Activated CD4-positive, alpha-beta T cell treated with anti-CD3 and anti-CD28 coated beads for 24 hours (primary cell): ENCODE results near the gene GAB3.
"Not testable (repeated sequence)": the region's sequence is repeated elsewhere in the genome, so short reads cannot be mapped to it uniquely, and the experiment has no call there.

ENCODE experiments used
- DNase-seq, 2 donors: peaks; one replicate each; pipeline ENCODE4 v3.0.0-alpha.2; 2020; ENCODE audit warnings: low read depth in 2 of 2

The GAB3 gene

DNA sequence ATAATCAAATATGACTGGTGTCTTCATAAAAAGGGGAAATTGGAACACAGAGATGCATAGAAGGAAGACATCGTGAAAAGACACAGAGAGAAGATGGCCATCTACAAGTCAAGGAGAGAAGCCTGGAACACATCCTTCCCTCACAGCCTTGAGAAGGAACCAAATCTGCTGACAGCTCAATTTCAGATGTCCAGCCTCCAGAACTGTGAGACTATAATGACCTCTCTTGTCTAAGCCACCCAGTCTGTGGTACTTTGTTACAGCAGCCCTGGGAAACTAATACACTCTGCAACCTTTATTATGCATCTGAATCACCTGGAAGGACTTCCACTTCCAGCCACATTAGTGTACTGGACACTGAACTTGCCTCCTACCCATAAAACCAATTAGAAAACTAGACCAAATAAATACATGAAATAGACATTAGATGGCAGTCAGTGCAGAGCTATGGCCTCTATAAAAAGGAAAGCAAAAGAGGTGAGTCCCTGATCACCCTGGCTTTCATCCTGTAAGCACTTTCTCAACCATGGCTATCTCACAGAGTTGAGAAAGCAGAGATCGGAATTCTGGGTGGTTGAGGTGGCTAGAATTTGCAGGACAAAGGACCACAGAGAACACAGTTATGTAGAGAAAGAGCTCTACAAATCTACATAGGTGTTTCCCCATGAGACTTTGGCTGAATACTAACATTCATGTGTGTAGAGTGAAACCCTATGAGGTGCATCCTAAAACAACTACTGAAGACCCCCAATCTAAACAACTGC lies 25.7 kb downstream of the GAB3 start:
- DNase-seq: no peak

DNA sequence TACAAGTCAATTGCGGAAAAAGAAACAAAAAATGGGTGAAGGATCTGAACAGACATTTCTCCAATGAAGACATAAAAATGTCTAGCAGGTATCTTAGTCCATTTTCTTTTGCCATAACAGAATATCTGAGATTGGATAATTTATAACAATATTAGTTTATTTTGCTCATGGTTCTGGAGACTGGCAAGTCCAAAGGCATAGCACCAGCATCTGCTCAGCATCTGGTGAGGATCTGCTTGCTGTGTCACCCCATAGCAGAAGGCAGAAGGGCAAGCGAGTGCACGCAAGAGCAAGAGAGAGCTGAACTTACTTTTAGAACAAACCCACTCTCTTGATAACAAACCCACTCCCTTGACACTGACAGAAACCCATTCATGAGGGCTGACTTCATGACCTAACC lies 29.7 kb downstream of the GAB3 start:
- DNase-seq: no peak

DNA sequence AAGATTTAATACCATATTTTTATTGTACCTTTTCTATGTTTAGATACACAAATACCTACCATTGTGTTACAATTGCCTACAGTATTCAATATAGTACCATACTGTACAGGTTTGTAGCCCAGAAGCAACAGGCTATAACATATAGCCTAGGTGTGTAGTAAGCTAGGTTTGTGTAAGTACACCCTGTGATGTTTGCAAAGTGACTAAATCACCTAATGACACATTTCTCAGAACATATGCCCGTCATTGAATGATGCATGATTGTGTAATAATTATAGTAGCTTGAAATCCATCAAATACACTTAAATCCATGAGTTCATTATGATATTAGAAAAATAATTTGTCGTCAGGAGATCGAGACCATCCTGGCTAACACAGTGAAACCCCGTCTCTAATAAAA lies 30.8 kb downstream of the GAB3 start:
- DNase-seq: no peak

DNA sequence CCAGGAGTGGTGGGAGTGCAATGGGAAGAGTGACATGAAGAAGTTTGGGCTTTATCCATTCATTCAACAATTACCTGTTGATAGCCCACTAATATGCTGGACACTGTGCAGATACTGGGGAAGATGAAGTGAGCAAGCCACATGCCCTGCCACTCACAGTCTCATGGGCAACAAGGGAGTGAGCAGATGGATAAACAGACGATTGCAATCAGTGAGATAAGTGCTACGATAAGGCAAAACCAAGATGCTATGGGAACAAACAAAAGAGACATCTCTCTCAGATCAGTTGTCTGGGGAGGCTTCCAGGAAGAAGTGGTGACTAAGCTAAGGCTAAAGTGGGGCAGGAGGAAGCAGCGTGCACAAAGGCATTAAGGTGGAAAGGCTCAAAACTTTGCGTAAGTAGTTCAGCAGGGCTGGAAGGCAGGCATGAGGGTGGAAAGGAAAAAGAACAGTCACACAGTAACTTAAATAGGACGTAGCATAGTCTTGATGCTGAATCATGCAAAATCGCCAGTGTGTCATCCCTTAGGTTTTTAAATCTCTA lies 31.7 kb downstream of the GAB3 start:
- peak in 1 of 2 donors; percentile 7 for DNase-seq

DNA sequence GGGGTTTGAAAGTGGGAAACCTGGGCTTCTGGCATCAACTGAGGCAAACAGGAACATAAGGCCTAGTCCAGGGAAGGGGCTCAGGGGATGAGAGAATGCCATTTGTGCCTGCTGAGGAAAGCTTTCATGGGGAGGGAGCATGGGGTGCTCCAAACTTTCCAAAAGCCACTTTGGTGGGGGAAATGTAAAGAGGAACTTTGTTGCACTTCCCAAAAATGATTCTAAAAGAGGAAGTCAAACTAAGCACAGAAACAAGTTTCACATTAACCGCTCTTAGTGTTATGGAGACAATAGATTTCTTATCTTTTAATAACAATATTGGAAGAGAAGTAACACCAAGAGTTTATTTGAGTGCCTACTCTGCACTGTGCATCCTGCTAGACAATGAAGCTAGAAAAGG lies 32.3 kb downstream of the GAB3 start:
- DNase-seq: no peak

DNA sequence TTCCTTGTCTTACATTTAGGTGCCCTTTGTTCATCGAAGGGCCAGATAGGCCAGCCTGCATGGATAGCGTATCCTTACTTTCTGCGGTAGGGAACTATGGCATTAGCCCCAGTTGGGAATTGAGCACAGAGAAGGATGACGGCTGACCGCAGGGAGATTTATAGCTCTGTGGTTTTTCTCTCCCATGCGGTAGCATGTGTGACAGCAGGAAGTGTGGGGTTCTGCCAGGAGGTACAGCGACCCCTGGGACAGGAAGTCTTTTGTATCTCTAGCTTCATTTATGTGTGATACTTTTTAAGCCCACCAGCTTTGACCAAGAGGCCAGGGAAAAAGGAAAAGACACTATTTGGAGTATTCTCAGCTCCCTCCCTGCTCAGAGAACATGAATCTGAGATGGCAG lies 33.1 kb downstream of the GAB3 start:
- no peak for DNase-seq

DNA sequence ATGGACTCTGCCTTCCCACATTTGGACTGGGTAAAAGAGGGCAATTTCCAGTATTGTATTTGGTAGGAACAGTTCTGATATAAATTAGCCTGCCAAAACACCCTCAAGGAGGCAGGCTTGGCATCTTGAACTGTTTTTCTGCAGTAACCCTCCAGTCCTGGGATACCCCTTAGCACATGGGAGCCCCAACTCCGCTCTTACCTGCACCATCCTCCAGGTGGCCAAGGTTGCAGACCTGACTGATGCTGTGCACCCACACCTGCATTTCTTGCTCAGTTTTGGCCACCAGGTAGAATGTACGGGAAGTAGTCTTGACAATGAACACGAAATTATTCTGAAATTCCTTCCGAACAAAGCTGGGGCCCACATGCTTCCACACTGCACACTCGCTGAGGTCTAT lies 35.1 kb downstream of the GAB3 start:
- no peak for DNase-seq

DNA sequence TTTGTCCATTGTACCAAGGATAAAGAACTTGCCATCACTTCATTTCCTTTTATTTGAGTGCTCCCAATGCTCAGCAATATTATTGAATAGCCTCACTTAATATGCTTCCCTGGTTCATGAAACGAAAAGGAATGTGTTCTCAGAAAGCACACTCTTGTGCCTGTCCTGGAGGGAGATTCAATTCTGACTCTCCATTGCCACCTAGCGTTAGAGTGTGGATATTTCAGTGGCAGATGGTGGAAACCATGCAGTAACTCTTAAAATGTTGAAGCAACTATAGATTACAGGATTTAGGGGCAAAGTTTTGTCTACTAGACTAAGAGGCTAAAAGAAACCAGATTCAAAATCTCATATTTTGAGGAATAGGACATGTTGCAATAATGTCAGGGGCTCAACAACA lies 36.0 kb downstream of the GAB3 start:
- peak in 1 of 2 donors; percentile 19 for DNase-seq

DNA sequence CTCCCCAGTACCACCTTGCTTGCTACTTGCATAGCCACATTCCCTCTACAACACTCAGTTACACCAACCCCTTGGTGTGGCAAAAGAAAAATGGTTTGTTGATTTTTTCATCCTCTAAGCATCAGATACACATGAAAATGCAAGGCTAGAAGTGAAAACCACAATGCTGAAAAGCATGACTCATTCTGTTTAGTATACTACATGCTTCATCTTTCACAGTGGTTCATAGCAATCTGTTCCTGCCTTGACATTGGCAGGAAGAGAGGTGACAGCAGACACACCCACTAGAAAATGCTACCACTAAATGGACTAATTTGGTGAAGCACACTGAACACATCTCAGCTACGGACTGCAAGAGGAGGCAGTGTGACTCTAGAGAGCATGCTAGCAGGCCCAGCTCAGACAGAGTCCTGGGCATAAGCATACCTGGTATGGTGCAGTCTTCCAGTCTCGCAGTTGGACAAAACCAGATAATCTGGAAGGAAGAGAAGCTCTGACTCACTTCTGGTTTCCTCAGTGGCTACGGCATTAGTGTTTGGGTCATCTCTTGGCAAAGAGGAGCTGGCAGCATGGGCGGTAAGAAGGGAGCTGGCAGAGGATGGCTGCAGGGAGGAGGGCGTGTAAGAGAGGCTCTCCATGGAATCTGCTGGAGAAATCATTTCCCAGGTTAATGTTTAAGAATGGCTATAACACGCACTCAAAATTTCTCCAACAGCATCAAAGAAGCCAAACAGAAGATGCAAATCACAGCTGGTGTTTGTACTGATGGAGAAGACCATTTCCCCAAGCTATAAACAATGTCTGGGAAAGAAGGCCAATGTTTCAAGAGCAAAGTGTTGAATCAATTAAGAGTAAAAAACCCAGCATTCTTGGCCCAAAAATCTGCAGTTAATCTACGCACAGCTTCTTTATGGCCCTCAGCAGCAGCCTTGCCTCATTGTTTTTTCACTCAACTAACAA lies 37.8 kb downstream of the GAB3 start:
- no peak for DNase-seq

DNA sequence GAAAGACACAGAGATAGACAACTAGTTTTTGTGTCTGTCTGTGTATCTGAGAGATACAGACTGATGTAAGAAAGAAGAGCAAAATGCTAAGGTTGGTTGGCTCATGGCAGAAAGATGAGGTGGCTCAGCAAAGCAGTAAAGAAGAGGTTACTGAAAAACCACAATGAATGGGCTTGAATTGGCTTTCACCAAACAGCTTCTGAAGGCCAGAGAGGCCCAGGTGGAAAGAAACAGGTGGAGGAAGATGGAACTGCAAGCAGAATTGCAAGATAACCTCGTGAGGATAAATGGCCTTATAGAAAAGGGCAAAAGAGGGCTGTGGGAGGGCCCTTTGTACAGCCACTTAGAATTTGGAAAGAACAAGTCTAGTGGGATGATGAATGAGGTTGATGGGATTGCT lies 39.6 kb downstream of the GAB3 start:
- DNase-seq: no peak

DNA sequence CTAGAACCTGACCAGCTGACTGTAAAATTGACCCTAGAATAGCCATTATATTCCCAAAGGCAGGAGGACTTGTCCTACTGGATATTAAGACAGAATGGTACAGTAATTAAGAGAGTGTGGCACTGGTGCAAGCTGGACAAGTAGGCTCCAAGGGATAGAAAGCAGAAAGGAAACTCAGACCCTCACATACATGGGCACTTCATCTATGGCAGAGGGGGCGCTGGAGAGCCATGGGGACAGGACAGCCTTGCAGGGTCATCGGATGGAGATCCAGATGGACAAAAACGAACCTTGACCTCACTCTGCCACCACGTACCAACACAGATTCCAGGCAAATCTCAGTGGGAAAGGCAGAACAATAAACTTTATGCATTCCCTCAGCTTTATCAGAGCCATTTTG lies 40.6 kb downstream of the GAB3 start:
- DNase-seq: no peak

DNA sequence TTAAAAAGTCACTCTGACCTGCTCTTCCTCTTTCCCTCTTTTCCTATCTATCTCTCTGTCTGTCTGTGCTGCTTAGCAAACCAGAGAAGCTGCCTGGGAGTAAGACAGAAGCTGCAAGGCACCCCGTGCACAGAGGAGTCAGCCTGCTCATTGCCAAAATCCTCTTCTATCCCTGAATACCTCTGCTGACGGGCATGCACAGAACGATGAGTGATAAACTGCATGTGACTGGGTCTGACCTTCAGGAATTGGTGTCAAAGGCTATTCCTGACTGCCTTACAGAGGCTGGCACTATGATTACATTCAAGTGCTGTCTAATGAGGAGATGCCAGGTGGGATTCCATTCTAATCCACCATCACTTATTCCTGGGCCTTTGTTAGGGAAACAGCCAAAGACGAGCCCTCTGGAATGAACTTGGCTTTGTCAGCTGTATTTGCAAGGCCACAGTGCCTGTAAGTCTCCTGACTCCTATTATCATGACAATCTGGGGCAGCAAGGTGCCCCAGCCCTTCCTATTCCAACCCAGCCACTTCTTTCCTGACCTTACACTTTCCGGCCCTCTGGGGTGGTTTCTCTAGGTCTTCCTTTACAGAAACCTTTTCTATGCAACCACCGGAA lies 52.1 kb downstream of the GAB3 start:
- no peak for DNase-seq

DNA sequence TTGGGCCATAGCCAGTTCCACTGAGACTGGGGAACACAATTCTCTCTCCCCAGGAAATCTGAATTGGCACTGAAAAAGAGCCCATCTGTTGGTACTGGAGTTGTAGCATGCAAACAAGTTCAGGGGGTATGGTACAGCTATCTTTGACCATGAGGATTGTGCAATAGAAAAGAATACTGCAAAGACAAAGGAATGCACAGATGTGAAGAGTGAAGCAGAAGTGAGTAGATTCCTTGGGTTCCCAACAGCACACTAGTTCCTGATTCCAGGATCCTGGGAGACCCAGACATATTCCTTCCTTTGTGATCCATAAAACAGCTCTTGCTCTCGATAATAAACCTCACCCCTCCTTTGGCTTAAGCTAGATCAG lies 54.2 kb downstream of the GAB3 start:
- DNase-seq: no peak

DNA sequence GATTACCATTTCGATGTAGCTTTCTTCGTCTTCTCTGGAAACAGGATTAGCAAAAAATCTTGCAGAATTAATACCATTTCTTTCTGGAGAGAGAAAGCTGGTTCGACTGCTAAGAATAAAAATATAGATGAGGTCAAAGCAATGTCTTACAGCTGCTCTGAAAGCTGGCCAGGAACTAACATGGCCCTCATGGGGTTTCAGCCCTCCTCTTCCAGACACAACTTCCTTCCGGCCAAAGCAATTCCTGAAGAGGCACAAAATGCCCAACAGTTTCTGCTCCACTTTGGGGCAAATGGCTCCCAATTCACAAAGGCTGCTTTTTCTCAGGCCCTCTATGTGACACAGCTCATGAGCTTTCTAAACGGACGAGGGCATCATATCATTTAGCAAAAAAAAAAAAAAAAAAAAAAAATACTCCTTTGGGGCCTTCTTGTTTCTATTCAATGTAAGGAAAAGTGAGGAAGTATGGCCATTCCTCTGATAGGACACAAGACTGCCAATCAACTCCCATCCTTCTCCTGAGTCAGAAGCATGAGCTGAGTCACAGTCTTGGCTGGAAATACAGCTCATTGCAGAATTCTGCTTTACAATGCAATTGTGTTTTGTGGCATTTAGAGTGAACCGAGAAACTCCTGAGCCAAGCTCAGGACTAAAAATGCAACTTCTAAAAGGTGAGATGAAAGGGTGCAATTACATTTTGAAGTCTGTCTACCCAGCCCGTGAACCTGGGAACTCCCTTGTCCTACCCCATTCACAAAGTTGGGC lies 54.8 kb downstream of the GAB3 start:
- no peak for DNase-seq

DNA sequence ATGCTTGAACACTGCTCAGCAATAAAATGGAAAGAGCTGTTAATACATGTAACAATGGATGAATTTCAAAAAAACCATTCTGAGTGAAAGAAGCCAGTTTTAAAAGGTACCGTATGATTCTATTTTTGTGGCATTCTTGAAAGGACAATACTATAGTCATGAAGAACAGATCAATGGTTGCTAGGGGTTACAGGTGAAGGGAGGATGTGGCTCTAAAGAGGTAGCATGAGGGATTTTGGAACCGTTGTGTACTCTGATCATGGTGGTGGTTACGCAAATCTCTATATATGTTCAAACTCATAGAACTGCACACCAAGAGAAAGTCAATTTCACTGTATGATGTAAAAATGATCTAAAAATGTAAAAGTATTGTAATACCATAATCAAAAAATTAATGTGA lies 57.5 kb downstream of the GAB3 start:
- no peak for DNase-seq

DNA sequence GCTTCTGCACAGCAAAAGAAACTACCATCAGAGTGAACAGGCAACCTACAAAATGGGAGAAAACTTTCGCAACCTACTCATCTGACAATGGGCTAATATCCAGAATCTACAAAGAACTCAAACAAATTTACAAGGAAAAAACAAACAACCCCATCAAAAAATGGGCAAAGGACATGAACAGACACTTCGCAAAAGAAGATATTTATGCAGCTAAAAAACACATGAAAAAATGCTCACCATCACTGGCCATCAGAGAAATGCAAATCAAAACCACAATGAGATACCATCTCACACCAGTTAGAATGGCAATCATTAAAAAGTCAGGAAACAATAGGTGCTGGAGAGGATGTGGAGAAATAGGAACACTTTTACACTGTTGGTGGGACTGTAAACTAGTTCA lies 60.4 kb downstream of the GAB3 start:
- DNase-seq: not testable (repeated sequence)

DNA sequence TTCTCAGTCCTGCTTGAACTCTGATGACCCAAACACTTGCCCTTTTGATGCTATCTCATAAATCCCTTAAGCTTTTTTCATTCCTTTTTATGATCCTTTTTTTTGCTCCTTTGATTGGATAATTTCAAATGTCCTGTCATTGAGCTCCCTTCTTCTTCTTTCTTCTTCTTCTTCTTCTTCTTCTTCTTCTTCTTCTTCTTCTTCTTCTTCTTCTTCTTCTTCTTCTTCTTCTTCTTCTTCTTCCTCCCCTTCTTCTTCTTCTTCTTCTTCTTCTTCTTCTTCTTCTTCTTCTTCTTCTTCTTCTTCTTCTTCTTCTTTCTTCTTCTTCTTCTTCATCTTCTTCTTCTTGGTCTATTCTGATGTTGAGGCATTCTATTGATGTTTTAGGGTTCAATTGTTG lies 78.8 kb downstream of the GAB3 start:
- DNase-seq: not testable (repeated sequence)

DNA sequence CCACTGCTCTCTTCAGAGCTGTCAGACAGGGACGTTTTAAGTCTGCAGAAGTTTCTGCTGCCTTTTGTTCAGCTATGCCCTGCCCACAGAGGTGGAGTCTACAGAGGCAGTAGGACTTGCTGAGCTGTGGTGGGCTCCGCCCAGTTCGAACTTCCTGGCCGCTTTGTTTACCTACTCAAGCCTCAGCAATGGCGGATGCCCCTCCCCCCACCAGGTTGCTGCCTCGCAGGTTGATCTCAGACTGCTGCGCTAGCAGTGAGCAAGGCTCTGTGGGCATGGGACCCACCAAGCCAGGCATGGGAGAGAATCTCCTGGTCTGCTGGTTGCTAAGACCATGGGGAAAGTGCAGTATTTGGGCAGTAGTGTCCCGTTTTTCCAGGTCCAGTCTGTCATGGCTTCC lies 80.0 kb downstream of the GAB3 start:
- DNase-seq: not testable (repeated sequence)

DNA sequence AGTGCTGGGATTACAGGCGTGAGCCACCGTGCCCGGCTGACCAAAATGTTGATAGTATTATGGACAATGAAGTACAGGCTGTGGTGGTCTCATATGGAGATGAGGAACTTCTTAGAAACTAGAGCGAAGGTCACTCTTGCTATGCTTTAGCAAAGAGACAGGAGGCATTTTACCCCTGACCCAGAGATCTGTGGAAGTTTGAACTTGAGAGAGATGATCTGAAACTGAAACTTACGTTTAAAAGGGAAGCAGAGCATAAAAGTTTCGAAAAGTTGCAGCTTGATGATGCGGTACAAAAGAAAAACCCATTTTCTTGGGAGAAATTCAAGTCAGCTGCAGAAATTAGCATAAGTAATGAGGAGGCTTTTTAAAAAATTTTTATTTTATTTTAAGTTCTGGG lies 89.0 kb downstream of the GAB3 start:
- no peak for DNase-seq

DNA sequence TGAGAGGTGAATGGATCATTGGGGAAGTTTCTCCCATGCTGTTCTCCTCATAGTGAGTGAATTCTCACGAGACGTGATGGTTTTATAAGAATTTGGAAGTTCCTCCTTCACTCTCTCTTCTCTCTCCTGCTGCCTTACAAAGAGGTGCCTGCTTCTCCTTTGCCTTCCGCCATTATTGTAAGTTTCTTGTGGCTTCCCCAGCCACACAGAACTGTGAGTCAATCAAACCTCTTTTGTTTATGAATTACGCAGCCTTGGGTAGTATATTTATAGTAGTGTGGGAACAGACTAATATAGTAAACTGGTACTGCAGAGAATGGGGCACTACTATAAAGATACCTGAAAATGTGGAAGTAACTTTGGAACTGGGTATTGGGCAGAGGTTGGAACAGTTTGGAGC lies 89.7 kb downstream of the GAB3 start:
- no peak for DNase-seq

DNA sequence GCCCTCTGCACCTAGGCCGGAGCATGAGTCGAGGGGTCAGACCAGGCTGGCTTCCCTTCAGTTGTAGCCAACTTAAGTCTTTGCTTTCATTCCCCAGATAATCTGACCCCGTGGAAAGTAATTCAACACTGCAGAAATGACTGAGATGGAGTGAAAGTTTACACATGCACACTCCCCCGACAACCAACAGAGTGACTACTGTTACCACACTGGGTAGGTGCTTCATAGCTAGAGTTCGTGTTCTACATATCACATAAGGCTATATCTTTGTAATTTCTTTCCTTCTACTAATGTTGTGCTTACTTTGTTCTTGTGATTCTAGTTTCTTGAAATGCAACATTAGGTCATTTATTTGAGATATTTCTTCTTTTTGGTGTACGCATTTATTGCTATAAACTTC lies 90.3 kb downstream of the GAB3 start:
- DNase-seq: no peak

DNA sequence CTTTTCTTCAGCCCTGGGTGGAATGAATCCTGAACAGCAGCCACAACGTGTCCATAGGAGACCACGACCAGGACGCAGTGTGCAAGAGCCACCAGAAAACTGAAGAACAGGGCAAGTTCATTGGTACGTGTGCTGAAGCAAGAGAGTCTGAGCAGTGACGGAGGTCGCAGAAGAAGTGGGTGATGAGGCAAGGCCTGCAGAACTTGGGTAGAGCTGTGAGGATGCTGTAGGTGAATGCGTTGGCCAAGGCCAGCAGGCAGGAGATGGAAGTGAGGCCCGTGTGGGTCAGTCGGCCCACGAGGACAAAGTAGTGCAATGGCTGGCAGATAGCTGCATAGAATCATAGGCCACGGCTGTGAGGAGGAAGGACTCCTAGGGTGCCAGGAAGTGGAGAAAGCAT lies 91.9 kb downstream of the GAB3 start:
- no peak for DNase-seq
